RWPE2 (cell line): ENCODE measurements around the gene PTX4.
A peak's percentile ranks its signal among the peaks of the same experiment; 100 is the strongest.

Source experiments
- ATAC-seq: fragments of 200-7000 bp; cut with Tn5 transposase; 3 replicates; pipeline ENCODE4 v1.9.1; 2021; ENCODE audit warnings: low read depth
- DNase-seq: peaks from one replicate; pipeline ENCODE4 v3.0.0-alpha.2; 2020; ENCODE audit warnings: low spot score
- H3K27ac ChIP-seq: fragments of 450-650 bp; 2 replicates; pipeline ENCODE4 v1.5.1; 2017; ENCODE audit warnings: mild to moderate bottlenecking; ENCODE audit not compliant: poor library complexity, severe bottlenecking
- H3K27me3 ChIP-seq: fragments of 250-450 bp; sonication (Bioruptor Pico); 2 replicates; pipeline ENCODE4 v1.5.1; 2021; ENCODE audit warnings: mild to moderate bottlenecking, moderate library complexity; ENCODE audit not compliant: insufficient read depth, poor library complexity, severe bottlenecking
- H3K36me3 ChIP-seq: fragments of 250-450 bp; sonication (Bioruptor Pico); 2 replicates; pipeline ENCODE4 v1.5.1; 2020; ENCODE audit warnings: low read depth, mild to moderate bottlenecking, moderate library complexity
- H3K4me1 ChIP-seq: fragments of 250-450 bp; sonication (Bioruptor Pico); 2 replicates; pipeline ENCODE4 v1.5.1; 2021; ENCODE audit warnings: mild to moderate bottlenecking, moderate library complexity; ENCODE audit not compliant: insufficient read depth, poor library complexity, severe bottlenecking
- H3K4me3 ChIP-seq: fragments of 250-450 bp; sonication (Bioruptor Pico); 2 replicates; pipeline ENCODE4 v1.5.1; 2021; ENCODE audit warnings: mild to moderate bottlenecking, moderate library complexity; ENCODE audit not compliant: severe bottlenecking
- H3K9me3 ChIP-seq: fragments of 250-450 bp; sonication (Bioruptor Pico); 2 replicates; pipeline ENCODE4 v1.5.1; 2021; ENCODE audit warnings: mild to moderate bottlenecking, moderate library complexity; ENCODE audit not compliant: severe bottlenecking
- TF ChIP-seq, protein P1 (sequence below): fragments of 450-650 bp; IDR thresholded peaks from one replicate; pipeline ENCODE4 v1.5.1; 2017; ENCODE audit warnings: mild to moderate bottlenecking, moderate library complexity; ENCODE audit not compliant: poor library complexity, severe bottlenecking

Gene PTX4

DNA sequence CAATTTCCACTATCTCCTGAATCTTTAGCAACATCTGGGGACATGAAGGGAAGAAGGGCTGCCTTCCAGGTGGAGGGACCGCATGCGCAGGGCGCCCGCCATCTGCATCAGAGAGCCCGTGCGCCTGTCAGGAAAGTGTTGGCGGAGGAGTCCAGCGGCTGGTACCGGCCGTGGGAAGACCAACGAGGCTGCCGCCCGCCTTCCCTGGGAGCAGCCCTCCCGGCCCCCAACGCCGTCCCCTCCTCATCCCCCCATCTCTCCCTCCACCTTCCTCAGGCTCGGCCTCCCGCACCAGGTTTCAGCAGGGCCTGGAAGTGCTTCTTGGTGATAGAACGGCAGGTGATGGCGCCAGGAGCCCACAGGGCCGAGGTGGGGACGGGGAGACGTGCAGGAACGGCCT is 22.7 kb downstream of the PTX4 start:
- no peak overlapping the region for H3K4me3 ChIP-seq
- H3K27me3 ChIP-seq, result no peaks in the 10 kb centered on the region
- no peaks in the 10 kb centered on the region for H3K9me3 ChIP-seq
- TF ChIP-seq, protein P1, sequence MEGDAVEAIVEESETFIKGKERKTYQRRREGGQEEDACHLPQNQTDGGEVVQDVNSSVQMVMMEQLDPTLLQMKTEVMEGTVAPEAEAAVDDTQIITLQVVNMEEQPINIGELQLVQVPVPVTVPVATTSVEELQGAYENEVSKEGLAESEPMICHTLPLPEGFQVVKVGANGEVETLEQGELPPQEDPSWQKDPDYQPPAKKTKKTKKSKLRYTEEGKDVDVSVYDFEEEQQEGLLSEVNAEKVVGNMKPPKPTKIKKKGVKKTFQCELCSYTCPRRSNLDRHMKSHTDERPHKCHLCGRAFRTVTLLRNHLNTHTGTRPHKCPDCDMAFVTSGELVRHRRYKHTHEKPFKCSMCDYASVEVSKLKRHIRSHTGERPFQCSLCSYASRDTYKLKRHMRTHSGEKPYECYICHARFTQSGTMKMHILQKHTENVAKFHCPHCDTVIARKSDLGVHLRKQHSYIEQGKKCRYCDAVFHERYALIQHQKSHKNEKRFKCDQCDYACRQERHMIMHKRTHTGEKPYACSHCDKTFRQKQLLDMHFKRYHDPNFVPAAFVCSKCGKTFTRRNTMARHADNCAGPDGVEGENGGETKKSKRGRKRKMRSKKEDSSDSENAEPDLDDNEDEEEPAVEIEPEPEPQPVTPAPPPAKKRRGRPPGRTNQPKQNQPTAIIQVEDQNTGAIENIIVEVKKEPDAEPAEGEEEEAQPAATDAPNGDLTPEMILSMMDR, result no peak
- no peaks in the 10 kb centered on the region for H3K4me1 ChIP-seq
- ATAC-seq, result no peak
- no peaks in the 10 kb centered on the region for H3K36me3 ChIP-seq
- H3K27ac ChIP-seq, result no peak overlapping the region
- peak; percentile 60 for DNase-seq

DNA sequence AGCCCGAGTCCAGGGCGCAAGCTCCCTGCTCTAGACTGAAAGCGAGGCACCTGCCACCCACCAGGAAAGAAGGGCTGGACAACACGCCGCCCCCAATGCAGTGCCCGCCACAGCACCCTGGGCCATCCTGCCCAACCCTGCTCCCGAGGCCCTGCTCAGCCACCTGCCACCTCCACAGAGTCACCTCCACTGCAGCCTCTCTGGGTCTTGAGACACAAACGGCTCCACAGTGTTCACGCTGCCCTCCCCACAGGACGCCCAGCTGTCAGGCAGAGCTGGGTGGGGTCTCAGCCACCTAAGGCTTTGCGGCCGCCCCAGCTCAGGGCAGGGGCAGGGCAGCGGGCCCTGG is 23.2 kb downstream of the PTX4 start:
- no peaks in the 10 kb centered on the region for H3K9me3 ChIP-seq
- no peak overlapping the region for H3K27ac ChIP-seq
- TF ChIP-seq, protein P1, result no peak
- no peaks in the 10 kb centered on the region for H3K36me3 ChIP-seq
- ATAC-seq, result no peak
- H3K27me3 ChIP-seq, result no peaks in the 10 kb centered on the region
- no peaks in the 10 kb centered on the region for H3K4me1 ChIP-seq
- H3K4me3 ChIP-seq, result no peak overlapping the region
- DNase-seq, result peak; percentile 47

DNA sequence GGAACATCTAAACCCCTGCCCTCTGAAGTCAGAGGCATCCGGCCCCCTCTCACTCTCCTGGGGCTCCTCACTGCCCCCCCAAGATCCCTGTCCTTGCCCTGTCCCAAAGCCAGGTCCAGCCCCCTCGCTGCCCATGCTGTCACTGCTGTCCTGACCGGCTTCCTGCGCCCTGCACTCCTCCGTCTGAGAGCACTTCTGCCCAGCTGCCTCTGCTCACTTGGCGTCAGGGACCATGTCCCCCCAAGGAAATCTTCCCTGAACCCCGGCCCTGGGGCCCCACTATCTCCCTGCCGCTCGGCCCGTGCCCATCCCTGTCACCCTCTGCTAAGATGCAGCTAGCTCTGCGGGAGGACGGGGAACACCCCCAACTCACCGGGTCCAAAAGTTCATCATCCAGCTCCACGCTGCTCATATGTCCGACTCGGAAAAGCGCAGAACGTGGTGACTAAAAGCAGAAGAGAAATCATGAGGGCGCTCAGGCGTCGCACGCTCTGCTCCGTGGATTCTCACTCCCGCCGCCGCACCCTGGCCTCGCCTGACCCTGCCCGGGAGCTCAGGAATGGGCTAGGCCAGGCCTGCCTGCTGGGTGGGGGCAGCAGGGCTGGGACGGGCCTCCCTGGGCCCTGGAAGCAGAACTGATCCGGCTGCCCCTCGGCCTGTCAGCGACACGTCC is 23.7 kb downstream of the PTX4 start:
- no peaks in the 10 kb centered on the region for H3K9me3 ChIP-seq
- H3K36me3 ChIP-seq, result no peaks in the 10 kb centered on the region
- no peak overlapping the region for H3K4me3 ChIP-seq
- peak; percentile 56 for DNase-seq
- no peak for ATAC-seq
- TF ChIP-seq, protein P1, result no peak
- no peaks in the 10 kb centered on the region for H3K27me3 ChIP-seq
- H3K4me1 ChIP-seq, result no peaks in the 10 kb centered on the region
- no peak overlapping the region for H3K27ac ChIP-seq

DNA sequence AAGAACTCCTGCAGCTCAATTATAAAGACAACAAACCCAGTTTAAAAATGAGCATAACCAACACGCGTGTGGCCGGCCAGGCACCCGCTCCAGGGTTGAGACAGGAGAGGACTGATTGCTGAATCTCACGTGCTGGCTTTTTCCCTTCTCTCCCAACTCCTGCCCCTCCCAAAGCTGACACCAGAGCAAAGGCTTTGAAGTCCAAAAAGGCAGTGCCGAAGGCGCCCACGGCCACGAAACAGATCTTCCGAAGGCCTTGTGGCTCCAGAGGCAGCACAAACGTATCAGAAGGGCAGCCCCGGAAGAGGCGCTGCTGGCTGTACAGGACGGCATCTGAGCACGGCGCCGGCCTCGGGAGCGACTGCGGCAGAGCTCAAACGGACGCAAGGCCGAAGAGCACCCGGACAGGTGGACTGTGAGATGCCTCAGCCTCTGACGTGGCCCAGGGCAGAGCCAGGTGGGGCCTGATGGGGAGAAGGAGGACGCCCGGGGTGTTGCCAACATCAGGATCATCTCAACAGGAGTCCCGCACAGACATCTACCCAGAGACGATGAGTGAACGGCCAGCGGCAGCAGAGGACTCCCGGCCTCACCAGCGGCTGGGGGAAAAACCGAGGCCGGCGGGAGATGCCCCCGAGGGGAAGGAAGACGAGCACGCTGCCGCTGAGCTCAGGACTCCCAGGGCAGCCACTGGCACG is 24.4 kb downstream of the PTX4 start:
- TF ChIP-seq, protein P1, result no peak
- H3K4me3 ChIP-seq, result no peak overlapping the region
- no peak overlapping the region for H3K27ac ChIP-seq
- H3K36me3 ChIP-seq, result no peaks in the 10 kb centered on the region
- ATAC-seq, result no peak
- H3K27me3 ChIP-seq, result no peaks in the 10 kb centered on the region
- no peaks in the 10 kb centered on the region for H3K9me3 ChIP-seq
- DNase-seq, result no peak
- H3K4me1 ChIP-seq, result no peaks in the 10 kb centered on the region

DNA sequence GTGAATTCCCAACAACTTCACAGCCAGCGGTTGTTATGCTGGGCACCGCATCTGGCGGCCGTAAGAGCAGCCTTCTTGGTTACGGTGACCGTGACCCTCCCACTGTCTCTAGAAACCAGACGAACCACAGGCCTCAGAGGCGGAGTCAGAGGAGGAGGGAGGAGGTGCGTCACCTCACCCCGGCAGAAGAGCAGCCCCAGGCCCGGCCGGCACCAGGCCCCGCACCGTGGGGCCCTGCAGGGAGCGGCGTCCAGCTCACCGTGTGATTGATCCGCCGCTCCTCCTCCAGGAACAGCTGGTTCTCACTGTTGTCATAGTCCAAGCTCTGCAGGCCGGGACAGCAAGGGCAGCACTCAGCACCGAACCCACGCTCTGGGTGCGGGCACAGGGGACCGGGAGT is 27.6 kb downstream of the PTX4 start:
- TF ChIP-seq, protein P1, result no peak
- ATAC-seq, result no peak
- no peaks in the 10 kb centered on the region for H3K36me3 ChIP-seq

More for the DNA sequence above, 27.6 kb downstream of the PTX4 start:
- H3K4me3 ChIP-seq, result no peak overlapping the region
- no peaks in the 10 kb centered on the region for H3K27me3 ChIP-seq
- no peak for DNase-seq
- H3K27ac ChIP-seq, result no peak overlapping the region
- H3K4me1 ChIP-seq, result no peaks in the 10 kb centered on the region
- no peaks in the 10 kb centered on the region for H3K9me3 ChIP-seq
